Measurements from ENCODE around the gene KIAA1958.

- TF ChIP-seq MAX (IDR thresholded peaks at IDR 0.05) (no peak), POLR2A (IDR thresholded peaks at IDR 0.05; ENCODE audit: borderline replicate concordance, extremely low read depth, insufficient read depth, insufficient read length) (no peak), EZH2 (IDR thresholded peaks at IDR 0.05) (no peak)
Measured at GRCh38 chr9:112669326-112669725, 182.7 kb downstream of the KIAA1958 start.

Measured in HCT116 (cell line).